ENCODE measurements around the gene PRKCH.

The PRKCH gene

DNA sequence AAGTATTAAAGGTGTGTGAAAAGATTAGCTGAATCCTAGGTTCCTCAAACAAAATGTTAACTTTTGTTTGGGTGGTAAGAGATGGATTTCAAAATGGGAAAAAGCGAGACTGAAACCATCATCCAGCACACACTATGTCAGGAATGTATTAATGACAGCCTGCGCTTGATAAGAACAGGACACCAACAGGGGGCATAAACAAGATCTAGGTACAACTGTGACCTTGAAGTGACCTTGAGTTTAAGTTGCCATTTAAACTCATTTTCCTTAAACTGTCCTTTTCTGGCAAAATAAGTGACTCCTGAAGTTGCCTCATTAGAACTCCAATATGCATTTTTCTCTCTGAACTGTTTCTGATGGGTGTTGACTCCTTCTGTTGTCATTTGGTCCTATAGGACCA, 17.1 kb downstream of the PRKCH start:
- DNase-seq, result peak in 1 of 5 donors; percentile 7

DNA sequence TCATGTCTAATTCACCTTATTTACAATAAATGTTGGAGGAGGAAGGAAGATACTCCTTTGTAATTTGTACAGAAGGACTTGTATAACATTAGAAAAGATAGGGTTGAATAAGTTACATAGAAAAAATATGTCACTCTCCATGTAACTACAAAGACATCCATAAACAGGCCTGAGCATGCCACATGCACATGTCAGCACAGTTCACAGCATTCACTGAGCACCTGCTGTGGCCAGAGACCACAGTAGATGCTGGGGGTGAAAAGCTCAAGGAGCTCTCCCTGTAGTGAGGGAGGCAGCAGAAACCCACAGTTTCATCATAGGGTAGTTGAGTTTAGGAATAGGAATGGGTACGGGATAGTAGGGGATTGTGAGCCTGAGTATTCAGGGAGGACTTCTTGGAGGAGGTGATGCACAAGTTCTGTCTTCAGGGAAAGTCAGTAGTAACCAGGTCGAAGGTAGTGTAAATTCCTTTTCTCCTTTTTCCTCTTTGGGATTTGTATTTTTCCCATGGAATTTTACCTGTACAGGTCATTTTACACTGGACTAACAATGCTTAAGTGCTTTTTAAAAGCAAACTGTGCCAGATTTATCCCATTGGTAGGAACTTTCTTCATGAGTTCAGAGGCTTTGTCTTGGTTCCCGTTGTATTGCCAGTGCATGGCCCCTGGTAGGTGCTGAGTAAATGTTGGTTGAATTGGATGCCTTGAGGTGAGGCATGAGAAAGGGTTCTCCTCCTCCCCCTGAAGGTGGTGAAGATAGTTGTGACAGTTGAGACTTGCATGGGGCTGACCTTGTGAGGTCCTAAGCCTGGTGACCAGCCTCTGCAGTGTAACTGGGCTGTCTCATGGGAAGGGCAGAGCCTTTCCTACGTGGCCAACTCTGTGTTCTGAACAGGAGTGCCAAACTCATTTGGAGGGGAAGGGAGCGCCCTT, 20.2 kb downstream of the PRKCH start:
- DNase-seq, result peak in 1 of 5 donors; percentile 59

DNA sequence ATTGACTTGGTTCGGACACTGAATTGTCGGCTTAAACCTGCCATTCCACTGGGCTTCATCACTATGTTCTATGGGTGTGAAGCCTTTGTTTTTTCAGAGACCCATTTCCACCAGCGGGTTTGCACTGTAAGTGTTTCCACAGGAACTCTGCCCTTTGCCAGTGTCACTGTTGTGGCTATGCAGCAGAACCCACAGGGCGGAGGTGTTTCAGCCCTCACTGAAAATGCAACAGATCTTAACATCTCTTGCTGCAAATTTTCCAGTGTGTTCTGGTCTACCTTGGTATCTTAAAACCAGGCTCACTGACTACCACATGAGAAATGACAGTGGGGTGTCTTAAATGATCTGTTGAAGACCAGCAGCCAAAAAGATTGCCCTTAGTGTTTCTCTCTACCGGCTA, 21.1 kb downstream of the PRKCH start:
- DNase-seq, result peak; percentile 47 to 91 (median 73)

DNA sequence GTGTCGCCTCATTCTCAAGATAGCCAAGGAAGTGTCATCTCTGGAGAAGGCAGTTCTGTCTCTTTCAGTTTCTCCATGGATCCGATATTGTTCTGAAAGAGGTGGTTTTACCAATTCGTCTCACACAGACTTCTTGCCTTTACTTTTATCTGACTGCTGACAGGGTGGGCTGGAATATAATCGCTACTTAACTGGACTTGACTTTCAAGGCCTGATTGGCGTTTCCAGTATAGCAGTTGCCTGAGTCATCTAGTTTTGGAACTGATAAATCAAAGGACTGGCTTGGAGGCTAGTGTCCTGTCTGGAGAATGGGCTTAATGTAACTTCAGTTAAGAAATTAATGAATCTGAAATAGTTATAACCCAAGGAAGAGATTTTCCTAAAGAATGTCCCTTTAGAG, 21.6 kb downstream of the PRKCH start:
- no peak for DNase-seq

DNA sequence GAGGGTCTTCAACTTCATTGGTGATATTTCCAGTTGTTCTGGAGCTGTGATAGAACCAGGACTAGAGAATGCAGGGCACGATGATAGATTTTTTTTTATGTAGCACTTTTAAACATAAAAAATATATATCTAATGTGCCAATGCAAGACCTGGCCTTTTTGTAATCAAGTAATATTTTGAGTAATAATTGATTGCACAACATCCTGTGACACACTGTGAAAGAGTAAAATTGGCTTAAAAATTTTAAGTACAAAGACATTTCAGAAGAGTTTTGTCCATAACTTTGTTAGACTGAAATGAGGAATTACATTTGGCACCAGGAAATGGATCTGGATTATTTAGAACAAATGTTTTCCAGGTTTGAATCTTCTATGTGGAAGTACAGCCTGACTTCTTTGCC, 22.1 kb downstream of the PRKCH start:
- peak in 1 of 5 donors; percentile 35 for DNase-seq

DNA sequence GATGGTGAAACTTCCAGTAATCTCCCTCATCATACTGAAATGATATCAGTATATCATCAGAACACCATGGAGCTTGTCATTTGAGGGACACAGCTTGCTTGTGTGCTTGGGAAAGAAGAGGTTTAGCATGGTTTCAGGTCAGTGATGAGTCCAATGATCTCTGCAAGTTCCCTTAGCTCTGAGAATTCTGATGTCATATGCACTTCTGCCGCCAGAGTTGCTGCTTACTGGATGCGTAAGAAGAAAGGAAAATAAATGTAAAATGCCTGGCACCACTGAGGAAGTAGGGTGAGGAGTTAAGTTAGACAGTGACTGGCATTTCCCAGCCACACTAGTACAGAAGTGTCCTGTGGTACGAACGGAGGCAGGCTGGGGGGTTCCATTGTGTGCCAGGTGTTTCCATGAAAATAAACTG, 22.6 kb downstream of the PRKCH start:
- DNase-seq, result peak in 1 of 5 donors; percentile 74

DNA sequence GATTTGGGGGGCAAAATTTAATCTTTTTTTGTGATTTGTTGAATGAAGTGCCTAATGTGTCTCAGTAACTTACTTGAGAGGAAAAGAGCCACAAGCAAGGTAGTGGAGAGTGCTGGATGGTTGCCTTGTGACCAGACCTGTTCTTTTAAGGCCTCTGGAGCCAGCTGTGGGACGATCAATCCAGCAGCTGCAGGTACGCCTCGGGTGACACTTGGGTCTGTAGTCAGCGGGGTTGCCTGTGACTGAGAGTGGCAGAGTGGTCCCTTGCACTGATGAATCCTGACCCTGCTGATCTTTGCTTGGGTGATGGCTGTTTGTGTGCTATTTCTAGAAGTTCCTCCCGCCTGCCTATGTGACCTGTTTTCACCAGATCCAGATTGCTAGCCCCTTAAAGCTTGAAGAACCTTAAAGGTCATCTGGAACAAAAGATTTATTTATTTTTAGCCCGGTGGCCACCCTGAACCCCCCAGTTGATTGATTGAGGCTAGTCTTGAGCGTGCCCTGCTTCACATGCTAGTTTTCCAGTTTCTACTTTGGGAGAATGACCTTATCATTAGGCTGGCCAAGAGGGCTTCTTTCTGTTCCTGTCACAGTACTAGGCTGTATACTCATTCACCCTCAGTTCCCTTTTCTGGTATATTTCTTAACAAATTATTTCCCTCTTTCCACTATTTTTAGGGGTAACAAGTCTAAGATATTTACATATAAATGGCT, 23.2 kb downstream of the PRKCH start:
- peak in 1 of 5 donors; percentile 25 for DNase-seq

DNA sequence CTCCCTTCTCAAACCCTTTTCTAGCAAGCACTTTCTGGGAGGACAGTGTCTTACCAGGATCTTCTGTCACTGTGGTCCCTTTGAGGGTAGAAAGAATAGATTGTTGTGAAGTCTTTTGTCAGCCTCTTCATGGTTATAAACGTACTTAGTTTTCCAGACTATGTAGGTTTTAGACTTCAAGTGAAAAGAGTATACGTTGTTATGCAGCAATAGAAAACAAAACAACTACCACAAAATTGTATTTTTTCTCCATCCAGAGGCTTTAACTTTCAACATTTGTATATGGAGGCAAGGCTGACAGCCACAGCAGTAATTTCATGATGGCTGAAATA, 23.7 kb downstream of the PRKCH start:
- peak in 1 of 5 donors; percentile 9 for DNase-seq

DNA sequence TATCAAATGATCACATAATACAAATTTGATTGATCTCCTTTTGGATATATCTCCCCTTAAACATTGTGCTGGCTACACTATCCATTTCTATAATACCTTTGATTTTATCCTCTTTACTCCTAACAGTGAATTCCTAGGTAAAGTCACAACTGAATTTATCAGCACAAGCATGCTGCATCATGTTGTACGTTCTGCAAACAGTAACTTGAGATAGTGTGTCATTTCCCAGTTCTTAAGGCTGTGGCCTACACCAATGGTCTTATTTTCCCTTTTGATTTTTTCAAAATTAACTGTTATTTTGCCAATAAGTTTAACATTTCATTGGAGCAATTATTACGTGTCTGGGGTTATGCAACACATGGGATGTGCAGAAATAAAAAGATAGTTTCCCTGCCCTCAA, 24.8 kb downstream of the PRKCH start:
- peak in 1 of 5 donors; percentile 11 for DNase-seq

DNA sequence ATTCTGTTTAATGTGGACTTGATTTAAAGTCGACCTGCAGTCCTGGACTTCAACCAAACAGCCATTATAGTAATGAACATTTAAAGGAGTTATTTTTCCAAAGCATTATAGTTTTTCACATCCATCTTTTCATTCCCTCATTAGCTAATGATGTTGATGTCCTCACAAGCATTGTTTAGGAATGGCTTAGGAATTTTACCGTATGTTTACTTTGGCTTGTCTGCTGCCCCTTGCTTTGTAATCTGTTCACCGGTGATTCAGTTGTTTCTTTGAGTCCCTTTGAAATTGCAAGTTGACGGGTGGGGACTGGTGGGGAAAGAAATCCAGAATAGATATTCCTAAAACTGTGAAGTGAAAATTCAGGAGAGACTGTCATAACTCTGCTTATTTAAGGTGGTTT, 25.4 kb downstream of the PRKCH start:
- no peak for DNase-seq

DNA sequence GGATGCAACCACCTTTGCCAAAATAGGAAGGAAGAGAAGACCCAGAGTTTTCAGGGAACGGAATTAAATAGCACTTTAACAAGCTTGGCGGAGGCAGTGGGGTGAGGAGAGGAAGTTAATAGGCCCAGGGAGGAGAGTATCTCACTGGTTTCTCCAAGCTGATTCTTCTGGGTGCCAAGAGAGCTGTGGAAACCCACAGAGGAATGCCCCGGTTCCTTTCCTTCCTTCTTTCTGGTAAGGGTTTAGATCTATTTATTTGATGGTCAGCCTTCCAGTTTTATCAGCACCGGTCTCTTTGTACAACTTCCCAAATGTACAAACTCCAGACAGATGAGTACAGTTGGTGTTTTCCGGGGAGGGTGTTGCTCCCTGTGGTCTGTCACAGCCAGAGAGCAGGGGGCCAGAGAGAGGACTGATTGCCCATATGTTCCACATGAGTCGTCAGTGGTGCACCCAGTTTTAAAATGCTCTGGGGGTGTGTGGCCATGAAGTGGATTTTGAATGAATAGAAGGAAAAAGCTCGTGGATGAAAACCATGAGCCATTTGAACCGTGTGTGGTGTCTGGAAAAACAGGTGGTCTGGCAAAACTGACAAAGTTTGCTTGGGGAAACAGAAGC, 26.6 kb downstream of the PRKCH start:
- no peak for DNase-seq

DNA sequence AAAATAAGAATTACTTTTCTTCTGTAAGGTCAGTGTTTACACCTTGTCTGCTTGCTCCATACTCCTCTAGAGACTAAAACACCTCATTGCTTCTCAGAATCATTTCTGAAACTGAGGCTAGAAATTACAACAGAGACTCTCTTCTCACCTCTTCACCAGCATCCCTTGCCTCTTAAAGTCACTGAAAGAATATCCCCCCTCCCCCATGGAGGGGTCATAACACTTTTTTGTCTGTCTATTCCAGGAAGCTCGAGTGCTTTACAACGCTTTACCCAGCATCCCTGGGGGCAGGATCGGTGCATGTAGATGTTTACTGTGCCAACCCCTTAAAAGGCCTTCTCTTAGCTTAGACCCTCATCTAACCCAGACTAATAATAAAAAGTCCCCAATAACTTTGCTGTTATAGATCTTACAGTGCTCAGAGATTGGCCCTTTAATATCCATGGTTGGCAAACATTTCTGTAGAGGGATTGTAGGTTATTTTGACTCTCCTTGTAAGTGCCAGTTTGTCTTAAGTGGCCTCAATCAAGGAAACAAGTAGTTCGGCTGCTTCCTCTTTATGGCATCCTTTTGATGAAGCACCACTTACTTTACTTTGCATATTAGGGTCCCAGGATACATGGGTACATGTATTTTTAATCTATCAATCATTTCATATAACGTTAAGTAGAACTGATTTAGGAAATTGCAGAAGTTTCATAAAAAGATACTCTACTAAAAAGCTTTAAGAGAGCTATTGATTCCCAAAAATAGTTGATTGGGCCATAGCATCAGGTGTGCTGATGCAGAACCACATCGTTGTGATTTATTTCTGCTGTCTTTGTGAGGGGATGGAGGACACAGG, 29.3 kb downstream of the PRKCH start:
- DNase-seq, result peak in 1 of 5 donors; percentile 89

DNA sequence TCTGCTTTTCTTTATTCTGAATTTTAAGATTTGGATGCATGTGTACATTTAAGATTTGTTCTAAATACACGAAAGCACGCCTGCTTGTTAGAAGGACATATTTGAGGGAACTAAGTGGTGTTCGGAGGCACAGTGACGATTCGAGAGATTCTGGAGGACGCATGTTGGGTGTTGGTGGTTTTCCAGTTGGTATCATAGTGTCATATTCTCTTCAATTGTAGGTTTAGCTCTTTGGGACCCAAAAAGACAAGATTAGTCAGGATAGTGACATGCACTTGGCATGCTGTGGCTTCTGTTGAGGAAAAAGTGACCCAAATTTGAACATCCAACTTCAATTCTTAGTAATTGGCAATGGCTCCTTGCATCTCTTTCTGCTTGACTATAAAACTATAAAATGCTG, 30.1 kb downstream of the PRKCH start:
- DNase-seq, result no peak

DNA sequence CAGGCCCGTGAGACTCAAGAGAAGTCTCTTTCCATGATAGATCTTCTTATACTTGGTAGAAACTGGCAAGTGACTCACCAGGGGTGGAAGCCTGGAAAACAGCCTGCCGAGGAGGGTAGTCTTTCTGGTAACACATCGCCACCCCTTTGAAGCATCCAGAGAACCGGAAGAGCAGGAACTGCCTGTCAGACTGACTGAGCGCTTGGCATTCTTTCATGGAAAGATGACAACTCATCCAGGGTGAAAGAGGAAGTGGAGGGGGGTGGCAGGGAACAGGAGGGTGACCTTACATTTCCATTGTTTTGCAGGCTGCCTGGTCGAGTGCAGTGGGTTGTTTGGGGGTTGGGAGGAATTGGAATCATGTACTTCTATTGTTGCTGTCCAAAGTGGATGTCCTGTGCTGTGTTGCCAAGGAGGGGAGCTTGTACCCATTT, 34.5 kb downstream of the PRKCH start:
- DNase-seq, result peak in 2 of 5 donors; percentile 34 to 39

DNA sequence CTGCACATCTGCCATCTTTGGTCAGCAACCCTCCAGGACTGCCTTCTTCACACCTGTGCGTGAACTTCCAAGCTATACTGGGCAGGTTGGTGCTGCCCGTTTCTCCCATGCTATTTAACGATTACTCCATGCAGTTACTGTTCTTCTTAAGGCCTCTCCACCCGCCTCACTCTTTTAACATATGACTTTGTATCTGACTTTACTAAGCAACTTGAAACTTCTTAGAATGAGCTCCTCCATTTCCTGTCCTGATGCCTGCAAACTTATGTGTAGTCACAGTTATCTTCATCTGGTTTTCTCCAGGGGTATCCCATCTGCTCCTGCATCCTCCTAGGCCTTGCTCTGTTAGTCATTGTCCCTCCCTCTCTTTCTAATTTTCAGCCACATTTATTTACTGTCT, 35.7 kb downstream of the PRKCH start:
- DNase-seq, result peak in 1 of 5 donors; percentile 53

DNA sequence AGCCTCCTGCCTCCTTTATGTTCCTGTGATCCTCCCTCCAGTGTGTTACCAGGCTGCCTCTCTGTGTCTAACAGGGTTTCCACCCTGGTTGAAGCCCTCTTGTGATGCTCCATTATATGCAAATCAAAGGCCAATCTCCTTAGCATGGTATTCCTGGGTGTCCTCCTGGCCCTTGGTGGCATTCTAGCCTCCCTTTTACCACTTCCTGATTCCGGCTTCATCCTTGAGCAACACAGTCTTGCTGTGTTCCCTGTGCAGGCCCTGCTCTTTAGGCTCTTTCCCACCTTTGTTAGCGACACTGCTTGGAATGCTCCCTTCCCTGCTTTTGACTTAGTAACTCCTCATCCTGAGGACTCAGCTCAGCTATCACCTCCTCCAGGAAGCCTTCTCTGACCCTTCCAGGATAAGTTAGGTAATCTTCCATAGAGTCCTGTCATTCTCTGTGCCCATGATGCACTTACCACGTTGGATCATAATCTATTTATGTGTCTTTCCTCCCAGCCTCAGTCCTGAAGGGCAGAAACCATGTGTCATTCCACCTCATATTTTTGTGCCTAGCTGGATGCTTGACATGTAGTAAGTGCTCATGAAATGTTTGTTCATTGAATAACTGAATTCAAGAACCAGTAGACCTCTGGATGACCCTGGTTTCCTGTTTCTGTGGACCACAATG, 37.3 kb downstream of the PRKCH start:
- no peak for DNase-seq

DNA sequence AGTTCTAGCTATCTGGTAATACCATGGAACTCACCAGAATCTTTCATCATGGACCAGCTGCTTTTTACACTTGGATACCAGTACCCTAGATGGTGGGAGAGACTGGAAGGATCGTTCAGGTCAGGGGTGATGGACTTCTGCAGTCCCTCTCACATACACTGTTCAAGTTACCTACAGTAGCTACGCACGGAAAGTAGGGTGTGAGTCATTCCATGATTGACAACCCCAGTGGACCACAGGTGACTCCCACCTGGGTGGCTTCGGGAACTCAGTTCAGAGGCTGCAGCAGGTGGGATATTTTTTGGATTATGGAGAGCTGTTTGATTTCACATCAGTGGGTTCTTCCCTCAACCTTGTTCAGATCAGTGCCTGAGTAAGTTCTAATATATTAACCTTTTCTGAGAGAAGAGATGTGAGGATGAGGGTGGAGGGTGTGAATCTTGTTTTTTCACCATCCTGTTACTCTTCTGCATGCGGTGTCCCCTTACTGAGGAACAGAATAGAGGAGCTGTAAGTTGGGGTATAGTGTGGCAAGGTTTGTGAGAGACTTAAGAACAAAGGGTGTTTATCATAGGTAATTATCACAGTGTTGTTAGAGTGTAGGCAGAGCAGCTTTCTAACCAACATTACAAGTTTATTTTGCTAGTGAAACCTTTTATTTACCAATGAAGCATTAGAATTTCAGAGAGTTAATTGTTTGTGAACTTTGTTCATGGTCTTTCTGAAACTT, 39.6 kb downstream of the PRKCH start:
- DNase-seq, result no peak

DNA sequence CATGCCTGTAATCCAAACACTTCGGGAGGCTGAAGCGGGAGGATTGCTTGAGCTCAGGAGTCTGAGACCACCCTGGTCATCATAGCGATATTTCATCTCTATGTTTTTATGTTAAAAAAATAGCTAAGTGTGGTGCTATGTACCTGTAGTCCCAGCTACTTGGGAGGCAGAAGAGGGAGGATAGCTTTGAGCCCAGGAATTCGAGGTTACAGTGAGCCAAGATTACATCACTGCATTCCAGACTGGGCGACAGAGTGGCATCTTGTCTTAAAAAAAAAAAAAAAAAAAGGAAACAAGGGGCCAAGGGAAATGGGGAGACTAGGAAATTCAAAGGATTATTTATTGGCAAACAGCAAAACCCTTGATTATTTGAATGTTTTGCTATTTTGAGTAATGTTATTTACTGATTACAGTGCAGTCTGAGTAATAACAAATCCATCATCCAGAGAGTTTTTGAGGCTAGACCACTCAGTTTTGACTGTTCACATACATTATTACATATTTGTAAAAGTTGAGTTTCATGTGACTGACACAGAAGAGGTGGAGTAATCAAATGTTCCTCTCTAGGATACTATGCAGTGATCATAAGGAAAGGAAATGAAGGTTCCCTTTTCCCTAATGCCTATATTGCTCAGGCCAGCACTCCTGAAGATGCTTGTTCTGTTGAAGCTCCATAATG, 40.8 kb downstream of the PRKCH start:
- no peak for DNase-seq

DNA sequence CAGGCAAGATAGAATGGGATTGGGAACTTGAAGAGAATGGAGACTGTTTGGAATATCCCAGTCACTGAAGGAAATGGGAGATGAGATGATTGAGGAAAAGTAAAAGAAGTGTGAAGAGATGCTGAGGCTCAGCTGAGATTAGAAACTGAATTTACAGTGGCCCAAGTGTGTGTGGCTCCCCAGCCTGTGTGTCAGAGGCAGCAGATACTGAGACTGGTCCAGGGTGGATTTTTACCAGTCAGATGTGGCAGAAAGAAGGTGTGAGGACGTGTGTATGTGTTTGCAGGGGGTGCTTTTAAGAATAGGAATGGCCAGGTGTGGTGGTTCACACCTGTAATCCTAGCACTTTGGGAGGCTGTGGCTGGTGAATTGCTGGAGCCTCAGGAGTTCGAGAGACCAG, 42.9 kb downstream of the PRKCH start:
- no peak for DNase-seq

DNA sequence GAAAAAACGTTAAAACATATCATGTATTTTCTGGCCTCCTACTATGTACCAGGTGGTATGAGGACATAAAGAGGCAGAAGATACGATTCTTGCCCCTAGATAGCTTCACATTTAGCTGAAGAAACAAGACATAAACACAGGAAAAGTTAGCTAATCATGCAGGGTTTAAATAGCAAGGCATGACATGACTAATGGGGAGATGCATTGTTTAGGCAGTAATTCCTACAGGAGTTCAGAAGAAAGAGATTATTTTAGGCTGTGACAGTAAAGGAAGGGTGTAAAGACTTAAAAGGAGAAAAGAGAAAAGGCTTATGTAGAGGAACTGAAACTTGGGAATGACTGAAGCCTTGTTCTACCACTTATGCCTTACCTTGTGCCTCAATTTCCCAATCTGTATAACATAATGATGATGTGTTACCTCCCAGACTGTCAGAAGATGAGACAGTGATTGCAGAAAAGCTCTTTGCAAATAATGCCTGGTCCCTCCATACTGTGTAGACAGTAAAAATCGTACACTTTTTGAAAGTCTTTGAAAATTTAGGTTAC, 44.4 kb downstream of the PRKCH start:
- DNase-seq, result no peak

Data from T-helper 1 cell (primary cell).